GM18907 (cell line): ENCODE data around the gene PLEKHA7.
"Not testable (repeated sequence)": the region's sequence is repeated elsewhere in the genome, so short reads cannot be mapped to it uniquely, and the experiment has no call there.

ENCODE experiments used
- ATAC-seq: cut with Tn5 transposase; IDR thresholded peaks from one replicate; pipeline ENCODE4 v1.9.1; 2021; ENCODE audit warnings: mild to moderate bottlenecking, moderate library complexity; ENCODE audit not compliant: unreplicated experiment

The PLEKHA7 gene

DNA sequence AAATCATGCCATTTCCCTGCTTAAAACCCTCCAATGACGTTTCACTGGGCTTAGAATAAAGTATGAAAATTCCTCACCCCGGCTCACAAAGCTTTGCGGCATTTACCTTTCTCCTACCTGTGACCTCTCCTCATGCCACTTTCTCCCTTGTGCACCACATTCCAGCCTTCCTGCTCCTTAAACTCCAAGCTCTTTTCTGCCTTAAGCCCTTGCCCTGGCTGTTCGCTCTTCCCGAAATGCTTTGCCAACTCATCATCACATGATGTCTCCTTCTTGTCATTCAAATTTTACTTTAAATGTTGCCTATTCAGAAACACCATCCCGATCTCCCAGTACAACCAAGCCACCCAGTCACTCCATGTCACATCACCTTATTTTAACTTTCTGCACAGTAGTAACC, 2.0 kb downstream of the PLEKHA7 start:
- ATAC-seq = no peak

DNA sequence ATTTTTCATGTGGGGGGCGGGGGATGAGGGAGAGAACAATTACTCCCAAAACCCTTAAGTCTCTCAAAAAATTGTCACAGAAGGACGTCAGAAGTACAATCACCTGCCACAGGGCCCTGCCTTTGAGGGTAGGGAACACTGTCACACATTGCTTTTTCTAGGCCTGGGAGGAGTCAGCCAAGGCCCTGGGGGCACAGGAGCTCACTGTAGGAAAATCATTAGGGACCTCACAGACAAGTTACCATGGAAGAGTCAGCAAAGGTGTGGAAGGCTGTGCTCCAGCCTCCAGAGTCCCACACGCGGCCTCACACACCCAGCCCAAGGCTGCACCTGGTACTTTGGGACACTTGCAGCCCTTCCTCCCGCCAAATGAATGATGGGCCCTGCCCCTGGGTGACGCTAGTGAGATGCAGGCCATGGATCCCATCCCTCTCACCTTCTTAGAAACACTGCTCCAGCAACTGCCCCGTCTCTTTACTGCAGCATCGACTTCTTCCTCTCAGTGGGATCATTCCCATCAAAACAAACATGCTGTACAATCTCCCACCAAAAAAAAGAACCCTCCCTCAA, 3.3 kb downstream of the PLEKHA7 start:
- ATAC-seq = no peak

DNA sequence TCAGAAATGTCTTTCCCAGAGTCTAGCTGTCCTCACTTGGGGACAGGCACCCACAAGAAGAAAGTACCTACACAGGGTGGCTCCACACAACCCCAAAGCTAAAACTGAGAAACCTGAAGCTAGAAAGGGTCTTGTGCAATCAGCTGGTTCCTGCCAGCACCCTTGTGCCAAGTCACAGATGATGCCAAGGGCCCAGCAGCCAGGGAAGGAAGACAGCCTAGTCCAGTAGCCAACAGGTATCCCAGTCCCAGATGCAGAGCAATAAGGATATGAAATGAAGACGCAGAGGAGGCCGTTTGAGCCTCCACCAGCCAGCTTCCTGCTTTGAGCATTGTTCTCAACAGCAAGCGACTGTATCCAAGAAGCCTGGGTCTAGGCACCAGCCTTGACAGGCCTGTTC, 6.1 kb downstream of the PLEKHA7 start:
- no peak for ATAC-seq

DNA sequence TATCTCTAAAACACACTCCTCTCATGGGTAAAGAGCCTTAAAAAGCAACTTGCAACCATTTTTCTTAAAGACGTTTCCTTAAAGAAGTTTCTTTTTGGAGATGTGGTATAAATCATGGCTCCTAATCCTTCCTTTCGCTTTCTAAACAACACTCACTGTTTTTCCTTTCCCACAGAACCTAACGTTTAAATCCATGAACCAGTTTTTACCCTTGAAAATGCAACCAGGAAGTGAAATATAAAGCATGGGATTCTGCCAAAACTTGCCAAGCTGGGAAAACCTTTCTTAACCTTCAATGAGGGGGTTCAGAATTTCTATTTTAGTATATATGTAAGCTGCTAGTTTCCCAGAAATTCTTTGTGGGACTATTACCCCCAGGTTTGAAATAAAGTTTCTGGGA, 8.6 kb downstream of the PLEKHA7 start:
- no peak for ATAC-seq

DNA sequence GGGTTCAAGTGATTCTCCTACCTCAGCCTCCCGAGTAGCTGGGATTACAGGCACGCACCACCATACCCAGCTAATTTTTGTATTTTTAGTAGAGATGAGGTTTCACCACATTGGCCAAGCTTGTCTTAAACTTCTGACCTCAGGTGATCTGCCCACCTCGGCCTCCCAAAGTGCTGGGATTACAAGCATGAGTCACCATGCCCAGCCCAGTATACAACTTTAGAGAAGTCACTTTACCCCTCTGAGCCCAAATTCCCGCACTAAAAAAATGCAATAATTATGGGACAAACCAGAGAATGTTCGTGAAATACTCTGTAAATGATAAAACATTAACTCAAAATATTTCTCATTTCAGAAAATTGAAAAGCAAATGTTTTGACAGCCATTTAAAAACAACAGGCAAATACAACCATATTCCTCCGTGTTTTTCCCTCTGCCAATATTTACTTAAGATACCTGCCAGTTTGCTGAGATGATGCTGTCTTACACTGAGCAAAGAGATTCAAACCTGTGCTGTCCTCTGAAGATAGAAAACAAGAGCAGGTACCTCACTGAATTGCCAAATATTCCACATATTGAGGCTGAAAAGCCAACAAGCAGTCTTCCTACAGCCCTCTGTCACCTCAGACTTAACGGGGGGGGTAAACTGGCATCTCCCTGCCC, 9.6 kb downstream of the PLEKHA7 start:
- ATAC-seq = no peak

DNA sequence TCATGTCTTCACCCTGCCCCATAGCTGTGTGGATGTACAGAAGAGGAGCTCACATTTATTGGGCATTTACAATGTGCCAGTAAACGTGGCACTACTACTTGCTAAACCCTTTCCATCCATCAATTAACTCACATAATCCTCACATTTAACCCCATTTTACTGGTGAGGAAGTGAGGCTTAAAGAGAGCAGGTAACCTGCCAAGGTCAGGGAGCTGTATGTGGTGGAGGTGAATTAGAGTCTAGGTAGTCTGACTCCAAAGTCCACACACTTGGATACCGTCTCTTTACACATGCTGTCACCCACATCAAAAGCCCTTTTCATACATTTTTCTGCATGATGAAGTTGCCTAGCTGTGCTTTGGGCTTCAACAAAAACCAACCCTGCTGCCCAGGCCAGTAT, 10.8 kb downstream of the PLEKHA7 start:
- ATAC-seq = no peak

DNA sequence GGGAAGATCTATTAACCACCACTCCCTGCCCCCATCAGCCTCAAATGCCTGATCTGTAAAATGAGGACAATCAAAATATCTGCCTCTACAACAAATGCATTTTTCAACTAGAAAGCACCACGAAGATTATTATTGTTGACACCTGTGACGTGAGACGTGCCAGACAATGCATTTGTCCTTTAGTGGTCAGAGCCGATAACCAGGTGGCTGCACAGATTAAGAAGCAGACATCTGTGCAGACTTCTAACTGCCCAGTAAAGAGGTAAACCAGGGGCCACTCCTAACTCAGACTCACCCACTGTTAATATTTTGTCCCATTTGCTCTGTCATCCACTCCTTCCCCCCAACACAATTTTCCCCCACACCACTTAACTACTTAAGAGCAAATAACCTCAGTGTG, 11.7 kb downstream of the PLEKHA7 start:
- ATAC-seq = no peak

DNA sequence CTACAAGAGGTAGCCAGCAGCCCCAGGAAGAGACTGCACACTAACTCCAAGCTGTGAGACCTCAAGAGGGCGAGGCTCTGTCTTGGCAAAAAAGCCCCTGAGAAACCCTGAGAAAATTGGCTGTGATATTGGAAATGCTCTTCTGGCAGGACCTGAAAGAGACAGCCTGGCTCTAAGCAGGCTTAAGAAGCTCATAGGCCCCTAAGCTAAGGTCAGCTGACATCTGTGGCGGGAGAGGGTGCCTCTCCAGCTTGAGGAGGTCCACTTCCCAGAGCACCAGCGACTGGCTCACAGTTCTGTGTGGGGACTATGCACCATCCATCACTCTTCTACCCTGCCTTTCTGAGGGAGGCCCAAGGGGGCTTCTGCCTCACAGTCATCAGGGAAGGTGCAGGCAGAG, 12.4 kb downstream of the PLEKHA7 start:
- no peak for ATAC-seq

DNA sequence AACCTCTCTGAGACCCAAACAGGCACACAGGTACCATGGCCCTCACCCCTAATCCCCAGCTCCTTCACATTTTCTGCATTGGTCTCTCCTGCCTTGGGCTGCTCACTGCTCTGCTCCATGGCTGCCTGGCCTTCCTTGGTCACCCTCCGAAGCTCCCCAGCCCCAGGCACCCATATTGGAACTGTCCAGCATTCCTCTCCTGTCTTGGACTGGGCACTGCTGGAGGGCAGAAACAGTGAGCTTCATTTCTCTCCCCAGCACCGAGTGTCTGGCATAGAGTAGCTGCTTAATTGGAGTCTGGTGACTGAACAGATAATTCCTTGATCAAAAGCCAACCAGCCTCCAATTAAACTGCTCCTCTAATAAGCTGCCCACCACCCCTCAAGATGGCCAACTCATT, 13.2 kb downstream of the PLEKHA7 start:
- no peak for ATAC-seq

DNA sequence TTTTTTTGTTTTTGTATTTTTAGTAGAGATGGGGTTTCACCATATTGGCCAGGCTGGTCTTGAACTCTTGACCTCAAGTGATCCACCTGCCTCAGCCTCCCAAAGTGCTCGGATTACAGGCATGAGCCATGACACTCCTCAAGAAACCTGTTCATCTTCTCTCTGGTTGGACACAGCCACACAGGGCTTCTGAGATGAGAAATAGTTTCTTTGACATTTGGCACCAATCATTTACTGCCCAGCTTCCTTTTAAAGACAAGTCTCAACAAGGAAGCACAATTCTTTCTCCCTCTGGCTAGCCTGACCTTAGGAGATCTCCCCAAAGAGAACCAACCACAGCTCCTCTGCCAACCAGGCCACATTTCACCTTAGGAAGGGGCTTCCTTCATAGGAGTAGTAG, 14.0 kb downstream of the PLEKHA7 start:
- ATAC-seq = not testable (repeated sequence)

DNA sequence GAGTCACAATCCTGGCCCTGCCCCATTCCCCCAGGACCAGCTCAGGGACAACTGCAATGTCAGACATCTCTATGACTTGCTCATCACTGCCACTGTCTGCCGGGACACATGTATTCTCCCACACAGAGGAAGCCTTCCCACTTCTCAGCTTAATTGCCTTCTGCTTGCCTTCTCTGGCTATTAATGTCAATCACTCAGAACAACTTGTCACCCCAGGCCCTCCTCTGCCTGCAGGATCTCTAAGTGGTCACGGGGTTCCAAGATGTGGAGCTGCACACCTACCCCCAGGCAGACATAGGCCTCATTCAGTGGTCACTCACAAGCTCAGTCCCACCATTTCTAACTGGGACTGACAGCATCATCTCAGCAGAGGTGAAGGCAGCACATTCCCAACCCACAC, 15.1 kb downstream of the PLEKHA7 start:
- ATAC-seq = no peak

DNA sequence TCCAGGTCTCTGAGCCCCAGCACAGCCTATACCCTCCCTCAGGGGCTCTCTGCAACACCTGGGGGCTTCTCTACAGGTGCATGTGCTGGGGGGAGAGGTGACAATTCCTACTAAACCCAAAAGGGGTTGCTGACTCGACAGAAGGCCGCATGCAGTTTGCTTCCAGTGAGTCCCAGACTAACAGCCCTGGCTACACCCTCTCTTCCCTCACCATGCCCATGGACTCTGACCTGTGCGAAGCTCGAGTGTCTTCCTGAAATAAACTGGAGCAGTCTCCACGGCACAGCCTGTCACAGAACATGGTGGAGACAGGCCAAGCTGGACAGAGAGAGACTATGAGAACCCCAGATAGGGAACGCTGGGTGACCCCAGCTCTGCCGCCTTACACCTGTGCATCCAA, 16.6 kb downstream of the PLEKHA7 start:
- no peak for ATAC-seq

DNA sequence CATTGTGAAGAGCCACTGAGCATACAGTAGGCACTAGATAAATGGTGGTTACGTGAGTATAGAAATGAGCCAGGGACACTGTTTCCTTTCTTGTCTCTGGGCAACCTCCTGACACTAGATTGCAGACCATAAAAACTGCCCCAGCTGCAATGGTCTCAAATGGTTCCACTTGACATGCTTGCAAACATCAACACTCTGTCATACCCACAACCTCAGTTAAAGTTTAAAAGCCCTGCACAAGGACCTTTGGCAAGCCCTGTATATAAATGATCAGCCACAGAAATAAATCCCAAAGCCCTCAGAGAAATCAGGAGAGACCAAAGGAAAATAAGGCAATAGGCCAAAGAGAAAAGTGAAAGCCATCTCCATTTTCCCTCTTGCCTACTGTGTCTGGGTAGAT, 20.7 kb downstream of the PLEKHA7 start:
- ATAC-seq = no peak

DNA sequence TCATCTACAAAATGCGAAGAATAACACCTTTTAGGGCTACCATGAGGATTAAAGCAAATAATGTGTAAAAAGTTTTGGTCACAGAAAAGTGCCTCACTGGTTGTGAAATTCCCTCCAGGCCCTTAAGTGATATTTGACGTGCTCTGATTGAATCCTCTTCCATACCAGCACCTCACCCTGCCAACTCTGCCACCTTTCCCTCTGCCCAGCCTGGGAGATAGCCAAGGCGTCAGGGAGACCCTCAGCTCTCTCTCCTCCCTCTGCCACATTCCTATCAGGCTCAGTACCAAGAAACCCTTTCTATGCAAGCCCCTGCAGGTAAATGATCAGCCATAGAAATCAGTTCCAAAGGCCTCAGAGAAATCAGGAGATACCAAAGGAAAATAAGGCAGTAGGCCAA, 21.4 kb downstream of the PLEKHA7 start:
- ATAC-seq = no peak

DNA sequence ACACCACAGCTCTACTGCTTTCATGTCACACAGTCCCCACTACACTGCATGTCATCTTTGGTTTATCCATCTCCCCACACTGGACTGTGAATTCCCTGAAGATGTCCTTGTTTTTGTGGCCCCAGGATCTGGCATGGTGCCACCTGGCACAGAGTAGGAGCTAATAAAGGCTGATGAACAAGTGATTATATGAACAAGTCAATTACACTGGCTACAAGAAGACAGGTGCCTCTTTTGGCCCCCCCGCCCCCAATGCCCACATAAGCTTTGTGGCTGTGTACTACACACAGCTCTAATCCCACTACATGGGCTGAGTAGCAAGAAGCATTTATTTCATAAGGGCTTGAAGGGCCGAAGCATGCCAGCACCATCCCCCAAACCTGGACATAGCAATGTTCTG, 24.7 kb downstream of the PLEKHA7 start:
- ATAC-seq = no peak

DNA sequence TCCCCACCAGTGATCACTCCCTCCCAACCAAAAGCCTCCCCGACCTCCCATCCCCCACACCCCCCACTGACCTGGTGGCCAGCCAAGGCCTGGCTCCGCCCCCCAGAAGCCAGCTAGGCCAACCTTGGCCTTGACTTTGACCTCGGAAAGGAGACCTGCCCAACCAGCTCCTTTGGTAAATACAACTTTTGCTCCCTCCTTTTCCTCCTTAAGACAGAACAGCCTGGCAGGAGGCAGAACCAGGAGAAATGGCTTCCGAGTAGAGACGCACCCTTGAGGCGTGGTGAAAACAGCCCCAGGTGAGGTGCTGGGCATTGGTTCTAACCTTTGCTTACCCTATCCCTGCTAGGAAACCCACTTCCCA, 27.0 kb downstream of the PLEKHA7 start:
- ATAC-seq = no peak

DNA sequence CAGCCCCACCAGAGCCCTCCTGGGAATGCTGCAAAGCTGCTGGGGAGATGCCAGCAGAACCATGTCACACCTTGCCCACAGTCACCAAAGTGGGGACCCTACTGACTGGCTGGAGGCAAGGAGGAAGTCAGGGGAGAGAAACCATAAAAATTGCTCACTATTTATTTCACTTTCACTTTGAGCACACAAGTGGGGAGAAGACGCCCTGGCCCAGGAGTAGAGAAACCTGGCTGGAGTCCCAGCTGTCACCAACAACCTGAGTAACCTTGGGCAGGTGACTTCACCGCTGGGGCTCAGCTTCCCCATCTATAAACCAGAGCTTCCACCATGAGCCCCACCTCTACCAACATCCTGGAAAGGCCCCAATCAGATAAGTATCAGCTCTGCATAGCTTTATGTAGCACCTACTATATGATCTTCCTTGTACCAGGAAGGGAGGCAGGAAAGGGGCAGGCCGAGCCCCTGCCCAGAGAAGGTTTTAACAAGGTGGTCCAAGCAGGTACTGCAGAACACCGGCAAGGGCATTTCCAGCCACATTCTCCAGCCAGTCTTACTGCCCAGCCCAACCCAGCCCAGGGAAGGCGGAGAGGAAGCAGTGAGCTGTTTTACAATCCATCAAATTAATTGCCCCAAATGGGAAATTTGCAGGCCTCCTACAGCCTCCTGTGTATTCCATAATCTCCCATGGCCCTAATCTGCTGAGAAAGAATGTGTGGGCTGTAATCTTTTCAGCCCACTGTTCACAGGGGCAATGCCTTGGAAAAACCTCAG, 27.6 kb downstream of the PLEKHA7 start:
- ATAC-seq = peak; percentile 98

DNA sequence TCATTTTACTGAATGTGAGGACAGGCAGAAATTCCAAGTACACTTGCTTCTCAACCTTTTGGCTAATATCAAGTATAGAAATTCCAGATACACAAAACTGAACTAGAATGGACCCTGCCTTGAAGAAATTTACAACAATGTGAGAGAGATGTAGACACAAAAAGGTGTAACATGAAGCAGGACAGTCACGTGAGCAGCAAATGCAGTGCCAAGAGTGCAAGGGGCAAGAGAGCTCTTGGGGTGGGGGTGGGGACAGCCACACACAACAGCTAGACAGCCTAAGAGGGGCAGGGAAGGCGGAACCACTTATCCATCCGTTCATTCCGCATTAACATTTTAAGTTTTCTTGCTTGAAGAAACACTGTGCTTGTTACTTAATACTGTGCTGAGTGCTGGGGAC, 28.9 kb downstream of the PLEKHA7 start:
- ATAC-seq = no peak

DNA sequence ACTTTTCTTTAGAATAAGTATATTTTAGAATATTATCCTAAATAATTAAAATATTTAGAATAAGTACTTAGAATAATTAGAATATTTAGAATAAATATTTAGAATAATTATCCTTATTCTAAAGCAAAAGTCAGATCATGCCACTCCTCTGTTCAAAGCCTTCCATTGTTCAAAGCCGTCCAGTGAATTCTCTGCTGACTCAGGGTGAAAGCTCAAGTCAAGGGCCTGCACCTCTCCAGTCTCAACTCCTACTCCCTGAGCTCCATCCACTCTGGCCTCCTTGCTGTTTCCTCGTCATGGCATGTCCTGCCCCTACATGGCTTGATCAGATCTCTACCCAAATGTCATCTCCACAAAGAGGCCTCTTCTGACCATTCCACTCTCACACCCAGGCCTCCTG, 30.0 kb downstream of the PLEKHA7 start:
- no peak for ATAC-seq

DNA sequence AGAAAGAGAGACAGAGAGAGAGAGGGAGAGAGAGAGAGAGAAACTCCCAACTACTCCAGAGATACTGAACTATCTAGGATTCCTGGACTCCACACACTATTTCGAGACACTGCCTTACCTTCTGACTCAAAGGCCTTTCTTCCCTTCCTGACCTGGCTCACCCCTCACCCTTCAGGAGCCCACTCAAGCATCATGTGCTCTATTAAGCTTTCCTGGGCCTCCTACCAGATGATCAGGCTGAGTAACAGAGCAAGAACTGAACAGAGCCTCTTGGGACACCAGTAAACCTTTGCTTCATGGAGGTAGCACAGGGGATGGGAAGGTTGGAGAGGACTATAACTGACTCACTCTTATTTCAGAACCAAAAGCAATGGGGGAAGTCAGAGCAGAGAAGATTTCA, 31.4 kb downstream of the PLEKHA7 start:
- ATAC-seq = no peak

DNA sequence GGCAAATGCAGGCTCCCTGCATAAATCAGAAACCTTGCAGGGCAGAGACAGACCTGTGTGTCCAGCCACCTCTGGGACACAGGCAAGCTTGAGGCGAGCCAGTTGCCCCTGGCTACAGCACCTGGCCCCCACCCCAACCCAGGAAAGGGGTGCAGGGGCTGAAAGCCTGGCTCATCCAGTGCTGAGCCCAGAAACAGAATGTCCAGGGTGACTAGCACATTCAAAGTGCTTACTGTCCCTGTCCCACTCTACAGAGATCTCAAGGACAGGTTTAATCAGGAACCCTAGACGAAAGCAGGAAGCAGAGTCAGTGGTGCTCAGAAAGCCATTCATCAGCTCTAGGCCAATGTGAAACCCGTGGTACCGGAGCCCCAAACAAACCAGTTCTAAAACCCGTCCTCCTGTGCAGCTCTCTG, 31.9 kb downstream of the PLEKHA7 start:
- ATAC-seq = no peak

DNA sequence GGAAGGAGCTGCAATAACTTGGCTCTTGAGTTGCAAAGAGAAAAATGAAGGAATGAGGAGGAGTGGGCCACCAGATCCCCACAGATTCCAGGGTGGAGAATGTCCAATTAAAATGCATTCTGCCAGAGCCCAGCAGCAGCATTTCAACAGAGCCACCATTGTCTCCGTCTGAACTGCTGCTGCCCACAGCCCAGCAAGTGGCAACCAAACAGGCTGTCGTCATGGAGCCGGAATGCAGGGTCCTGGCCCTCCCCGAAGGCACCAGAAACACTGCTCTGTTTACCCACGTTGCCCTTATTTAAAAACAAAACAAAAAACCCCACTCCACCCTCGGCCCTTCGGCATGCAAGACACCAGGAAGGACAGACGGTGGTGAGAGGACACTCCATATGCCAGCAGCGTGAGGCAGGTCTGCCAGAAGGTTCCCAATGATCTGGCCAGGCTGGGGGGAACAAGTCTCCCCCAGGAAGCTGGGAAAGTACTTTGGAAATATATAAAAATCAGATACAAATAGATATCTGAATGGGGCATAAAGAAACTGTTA, 32.5 kb downstream of the PLEKHA7 start:
- ATAC-seq = no peak
